Measurements from ENCODE around the gene GET4.

GET4 gene

DNA sequence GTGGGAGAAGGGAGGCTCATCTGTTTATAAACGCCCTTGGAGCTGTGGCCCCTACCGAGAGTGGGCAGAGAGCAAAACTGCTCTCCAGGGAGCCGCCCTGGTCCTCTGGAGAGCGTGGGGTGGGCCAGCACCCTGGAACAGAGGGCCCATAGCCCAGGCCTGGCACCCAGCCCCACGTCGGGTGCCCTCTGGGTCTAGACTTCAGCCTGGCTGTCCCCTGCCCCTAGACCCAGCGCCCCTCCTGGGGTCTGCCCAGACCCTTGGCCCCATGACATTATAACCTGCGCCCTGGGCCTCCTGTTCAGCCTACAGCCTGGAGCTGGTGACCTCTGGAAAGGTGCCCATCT lies 24.7 kb downstream of the GET4 start:
- no peak overlapping the region for H3K4me3 ChIP-seq (ENCODE audit: low read depth, low read length)
- TF ChIP-seq, protein P1, sequence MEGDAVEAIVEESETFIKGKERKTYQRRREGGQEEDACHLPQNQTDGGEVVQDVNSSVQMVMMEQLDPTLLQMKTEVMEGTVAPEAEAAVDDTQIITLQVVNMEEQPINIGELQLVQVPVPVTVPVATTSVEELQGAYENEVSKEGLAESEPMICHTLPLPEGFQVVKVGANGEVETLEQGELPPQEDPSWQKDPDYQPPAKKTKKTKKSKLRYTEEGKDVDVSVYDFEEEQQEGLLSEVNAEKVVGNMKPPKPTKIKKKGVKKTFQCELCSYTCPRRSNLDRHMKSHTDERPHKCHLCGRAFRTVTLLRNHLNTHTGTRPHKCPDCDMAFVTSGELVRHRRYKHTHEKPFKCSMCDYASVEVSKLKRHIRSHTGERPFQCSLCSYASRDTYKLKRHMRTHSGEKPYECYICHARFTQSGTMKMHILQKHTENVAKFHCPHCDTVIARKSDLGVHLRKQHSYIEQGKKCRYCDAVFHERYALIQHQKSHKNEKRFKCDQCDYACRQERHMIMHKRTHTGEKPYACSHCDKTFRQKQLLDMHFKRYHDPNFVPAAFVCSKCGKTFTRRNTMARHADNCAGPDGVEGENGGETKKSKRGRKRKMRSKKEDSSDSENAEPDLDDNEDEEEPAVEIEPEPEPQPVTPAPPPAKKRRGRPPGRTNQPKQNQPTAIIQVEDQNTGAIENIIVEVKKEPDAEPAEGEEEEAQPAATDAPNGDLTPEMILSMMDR (IDR thresholded peaks at IDR 0.05; ENCODE audit: borderline replicate concordance, insufficient read depth, low read depth, low read length) = no peak

DNA sequence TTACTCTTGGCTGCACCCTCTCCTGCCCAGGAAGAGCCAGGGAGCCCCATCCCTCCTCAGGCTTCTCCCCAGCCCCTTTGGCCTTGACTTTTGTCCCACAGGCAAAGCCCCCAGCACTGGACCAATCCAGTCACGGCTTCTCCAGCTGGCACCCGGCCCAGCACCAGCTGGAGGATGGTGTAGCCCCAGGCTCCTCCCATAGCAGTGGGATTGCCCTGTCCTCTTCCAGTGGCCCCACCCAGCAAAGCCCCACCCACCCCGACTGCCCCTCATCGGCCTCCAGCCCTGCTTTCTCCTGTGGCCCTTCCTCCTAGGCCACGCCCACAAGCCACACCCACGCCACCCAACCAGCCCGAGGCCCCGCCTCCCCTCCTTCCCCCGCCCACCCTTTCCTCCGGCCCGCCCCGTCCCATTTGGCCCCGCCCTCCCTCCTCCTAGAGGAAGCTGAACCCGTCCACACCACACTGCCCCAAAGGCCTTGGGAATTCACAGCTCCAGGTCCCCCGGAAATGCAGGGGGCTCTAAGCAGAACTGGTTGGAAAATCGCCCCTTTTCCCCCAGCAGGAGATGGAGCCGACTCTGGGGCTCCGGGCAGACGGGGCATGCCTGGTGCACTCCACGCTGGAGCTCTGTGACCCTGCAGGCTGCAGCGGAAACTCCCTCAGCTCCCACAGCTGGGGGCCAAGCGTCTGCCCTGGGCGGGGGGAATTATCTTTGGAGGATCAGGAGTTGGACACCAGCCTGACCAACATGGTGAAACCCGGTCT lies 25.2 kb downstream of the GET4 start:
- H3K4me3 ChIP-seq (ENCODE audit: low read depth, low read length) = no peak overlapping the region
- TF ChIP-seq, protein P1 (IDR thresholded peaks at IDR 0.05; ENCODE audit: borderline replicate concordance, insufficient read depth, low read depth, low read length) = no peak

DNA sequence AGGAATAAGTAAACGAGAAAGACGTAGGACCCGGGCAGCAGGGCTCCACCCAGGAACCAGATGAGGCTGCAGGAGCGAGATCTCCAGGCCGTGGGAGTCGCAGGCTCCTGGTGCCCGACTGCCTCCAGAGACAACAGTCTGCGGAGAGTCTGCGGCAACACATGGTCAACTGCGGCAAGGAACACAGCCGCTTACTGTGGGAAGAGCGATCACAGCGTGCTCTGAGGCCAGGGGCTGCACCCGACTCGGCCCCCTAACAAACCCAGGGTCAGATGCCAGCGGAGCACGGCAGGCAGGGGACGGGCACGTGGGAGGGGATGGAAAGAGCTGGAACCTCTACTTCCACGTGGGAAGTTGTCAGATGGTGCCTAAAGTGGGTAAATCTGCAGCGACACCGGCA lies 26.6 kb downstream of the GET4 start:
- H3K4me3 ChIP-seq (ENCODE audit: low read depth, low read length) = no peak overlapping the region

DNA sequence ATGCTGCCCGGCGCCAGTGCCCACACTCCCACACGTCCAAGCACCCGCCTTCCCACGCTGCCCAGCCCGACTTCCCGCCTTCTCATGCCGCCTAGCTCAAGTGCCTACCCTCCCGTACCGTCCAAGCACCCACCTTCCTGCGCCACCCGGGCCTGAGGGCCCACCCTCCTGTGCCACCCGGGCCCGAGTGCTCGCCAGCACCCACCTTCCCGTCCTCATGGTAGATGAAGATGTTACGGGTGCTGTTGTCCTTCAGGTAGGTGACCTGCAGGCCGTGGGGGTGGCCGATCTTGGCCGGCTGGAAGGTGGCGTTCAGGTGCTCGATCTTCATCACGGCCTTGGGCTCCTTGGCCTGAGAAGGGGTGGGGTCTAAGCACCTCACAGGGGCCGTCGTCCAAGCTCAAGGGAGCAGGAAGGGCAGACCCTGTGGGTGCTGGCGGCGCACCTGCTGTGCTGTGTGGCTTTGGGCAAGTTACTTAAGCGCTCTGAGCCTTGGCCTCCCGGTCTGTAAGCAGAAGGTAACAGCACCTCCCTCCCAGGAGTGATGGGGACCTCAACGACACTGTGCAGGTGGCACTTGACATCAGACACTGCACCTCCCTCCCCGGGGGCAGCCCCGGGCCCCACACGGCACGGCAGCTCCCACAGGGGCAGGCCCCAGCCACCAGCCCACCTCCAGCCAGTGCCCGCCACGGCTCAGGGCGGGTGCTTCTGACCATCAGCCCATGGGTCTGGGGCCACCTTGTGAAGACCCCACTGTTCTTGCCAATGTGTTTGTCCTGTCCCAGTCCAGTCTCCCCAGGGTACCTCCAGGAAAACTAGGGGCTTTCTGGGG lies 27.8 kb downstream of the GET4 start:
- TF ChIP-seq, protein P1 (IDR thresholded peaks at IDR 0.05; ENCODE audit: borderline replicate concordance, insufficient read depth, low read depth, low read length) = no peak
- no peak overlapping the region for H3K4me3 ChIP-seq (ENCODE audit: low read depth, low read length)

More for the DNA sequence above, 26.6 kb downstream of the GET4 start:
- TF ChIP-seq, protein P1 (IDR thresholded peaks at IDR 0.05; ENCODE audit: borderline replicate concordance, insufficient read depth, low read depth, low read length) = no peak

DNA sequence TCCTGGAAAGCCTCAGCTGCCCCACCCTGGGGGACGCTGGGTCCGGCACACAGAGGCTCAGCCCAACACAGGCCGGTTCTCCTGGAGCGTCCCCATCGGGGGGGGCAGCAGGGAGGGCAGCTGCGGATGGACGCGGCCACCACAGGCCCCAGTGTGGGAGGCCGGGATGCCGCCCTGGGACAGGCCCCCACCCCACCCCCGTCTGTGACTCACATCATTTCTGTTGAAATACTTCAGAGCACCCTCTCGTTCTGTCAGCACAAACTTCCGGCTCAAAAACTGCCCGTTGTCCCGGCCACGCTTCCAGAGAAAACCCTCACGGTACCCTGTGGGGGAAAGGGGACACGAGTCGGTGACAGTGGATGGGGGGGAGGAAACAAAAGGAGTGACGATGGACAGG lies 28.5 kb downstream of the GET4 start:
- H3K4me3 ChIP-seq (ENCODE audit: low read depth, low read length) = no peak overlapping the region
- TF ChIP-seq, protein P1 (IDR thresholded peaks at IDR 0.05; ENCODE audit: borderline replicate concordance, insufficient read depth, low read depth, low read length) = no peak

DNA sequence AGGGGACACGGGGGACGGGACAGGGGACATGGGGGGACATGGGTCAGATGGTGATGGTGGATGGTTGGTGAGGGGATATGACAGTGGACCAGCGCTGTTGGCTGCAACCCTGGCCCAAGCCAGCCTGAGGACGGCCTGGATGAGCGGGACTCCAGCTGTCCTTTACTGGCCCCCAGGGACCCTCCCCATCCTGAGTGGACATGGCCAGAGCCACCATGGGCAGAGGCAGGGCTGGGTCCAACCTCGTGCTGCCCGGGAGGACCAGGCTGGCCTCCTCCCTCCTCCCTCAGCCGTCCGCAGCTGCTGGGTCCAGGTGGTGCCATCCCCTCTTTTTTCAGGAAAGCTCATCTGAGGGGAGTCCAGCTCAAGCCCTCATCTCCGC lies 30.4 kb downstream of the GET4 start:
- TF ChIP-seq, protein P1 (IDR thresholded peaks at IDR 0.05; ENCODE audit: borderline replicate concordance, insufficient read depth, low read depth, low read length) = no peak
- H3K4me3 ChIP-seq (ENCODE audit: low read depth, low read length) = no peak overlapping the region
